Measurements from ENCODE around the gene COX7B2.

- TF ChIP-seq CTCF (IDR thresholded peaks at IDR 0.05): no peak
- TF ChIP-seq POLR2A (IDR thresholded peaks at IDR 0.05): no peak
These were observed 210.2 kb downstream of the COX7B2 start for GRCh38 chr4:46698891-46699290.
